OCI-LY3 (cell line): Measurements from ENCODE around the gene NUAK2.

Source experiments
- H2AFZ ChIP-seq: fragments of 200-600, 300-600 bp; shearing (Covaris generic); 2 replicates; pipeline ENCODE4 v1.6.0; 2014; ENCODE audit warnings: antibody characterized with exemption, low read depth, low read length
- H3K27ac ChIP-seq: fragments of 200-600, 300-600 bp; sonication (generic); 2 replicates; pipeline ENCODE4 v1.5.1; 2014; ENCODE audit warnings: mild to moderate bottlenecking, low read length, moderate library complexity, mixed read lengths
- H3K27me3 ChIP-seq: fragments of 200-600, 300-600 bp; sonication (generic); 2 replicates; pipeline ENCODE4 v1.6.1; 2014; ENCODE audit warnings: low read depth, low read length, mixed read lengths
- H3K36me3 ChIP-seq: fragments of 200-600, 300-600 bp; sonication (generic); replicated peaks from 2 replicates; pipeline ENCODE3; 2014; ENCODE audit warnings: low read depth, low read length, mixed read lengths
- H3K4me1 ChIP-seq: fragments of 300-600, 200-600 bp; sonication (generic); 2 replicates; pipeline ENCODE4 v1.6.1; 2014; ENCODE audit warnings: low read length, mixed read lengths
- H3K4me2 ChIP-seq: fragments of 200-600, 300-600 bp; sonication (generic); 2 replicates; pipeline ENCODE4 v1.6.1; 2014; ENCODE audit warnings: low read length, mixed read lengths
- H3K4me3 ChIP-seq: fragments of 300-600, 200-600 bp; sonication (generic); 2 replicates; pipeline ENCODE4 v1.5.1; 2014; ENCODE audit warnings: antibody characterized with exemption, mild to moderate bottlenecking, low read length, moderate library complexity
- H3K79me2 ChIP-seq: fragments of 300-600, 200-600 bp; shearing (Covaris generic); 2 replicates; pipeline ENCODE4 v1.6.1; 2014; ENCODE audit warnings: mild to moderate bottlenecking, low read length, mixed read lengths
- H3K9ac ChIP-seq: fragments of 300-600, 200-600 bp; shearing (Covaris generic); 2 replicates; pipeline ENCODE4 v1.6.0; 2014; ENCODE audit warnings: mild to moderate bottlenecking, low read length, moderate library complexity
- H3K9me3 ChIP-seq: fragments of 200-600, 300-600 bp; shearing (Covaris generic); 2 replicates; pipeline ENCODE4 v1.6.1; 2014; ENCODE audit warnings: low read length, mixed read lengths; ENCODE audit not compliant: insufficient read depth
- H4K20me1 ChIP-seq: fragments of 200-600, 300-600 bp; sonication (generic); 2 replicates; pipeline ENCODE4 v1.6.1; 2016; ENCODE audit warnings: low read length, mixed read lengths; ENCODE audit not compliant: insufficient read depth
- CTCF ChIP-seq: fragments of 200-600, 300-600 bp; sonication (generic); IDR thresholded peaks from 2 replicates; pipeline ENCODE4 v1.5.1; 2014; ENCODE audit warnings: antibody characterized with exemption, low read length, low read depth
- EZH2phosphoT487 ChIP-seq: fragments of 200-600 bp; shearing (Covaris generic); IDR thresholded peaks from 2 replicates; pipeline ENCODE4 v1.6.1; 2018; ENCODE audit warnings: antibody characterized with exemption, mixed run types, low read depth

Gene NUAK2

GRCh38 chr1:205270764-205271163, 50.8 kb downstream of the NUAK2 start:
- no peaks in the 10 kb centered on the region for H3K36me3 ChIP-seq
- no peak for TF ChIP-seq CTCF
- no peak for TF ChIP-seq EZH2phosphoT487
- H3K9me3 ChIP-seq: no peaks in the 10 kb centered on the region
- H3K27me3 ChIP-seq: peaks cover 11% of the 10 kb centered on the region
- H3K79me2 ChIP-seq: no peaks in the 10 kb centered on the region
- H3K27ac ChIP-seq: no peak overlapping the region
- H2AFZ ChIP-seq: no peak overlapping the region
- no peak overlapping the region for H3K4me3 ChIP-seq
- no peak overlapping the region for H3K4me2 ChIP-seq
- H3K4me1 ChIP-seq: peaks cover 21% of the 10 kb centered on the region
- H4K20me1 ChIP-seq: no peaks in the 10 kb centered on the region
- H3K9ac ChIP-seq: no peak overlapping the region

GRCh38 chr1:205270271-205270670, 51.3 kb downstream of the NUAK2 start:
- Histone ChIP-seq H3K9me3 (no peaks in the 10 kb centered on the region), H3K36me3 (no peaks in the 10 kb centered on the region), H3K27me3 (peaks cover 11% of the 10 kb centered on the region), H3K4me2 (no peak overlapping the region), H2AFZ (no peak overlapping the region), H4K20me1 (no peaks in the 10 kb centered on the region), H3K9ac (no peak overlapping the region), H3K4me3 (no peak overlapping the region), H3K4me1 (peaks cover 20% of the 10 kb centered on the region), H3K79me2 (no peaks in the 10 kb centered on the region), H3K27ac (no peak overlapping the region)
- no peak for TF ChIP-seq CTCF
- TF ChIP-seq EZH2phosphoT487: no peak

GRCh38 chr1:205269711-205270110, 51.8 kb downstream of the NUAK2 start:
- TF ChIP-seq EZH2phosphoT487 (no peak), CTCF (no peak)
- H3K27me3 ChIP-seq: peaks cover 11% of the 10 kb centered on the region
- H4K20me1 ChIP-seq: no peaks in the 10 kb centered on the region
- no peak overlapping the region for H2AFZ ChIP-seq
- no peaks in the 10 kb centered on the region for H3K9me3 ChIP-seq
- peaks cover 16% of the 10 kb centered on the region for H3K4me1 ChIP-seq
- H3K9ac ChIP-seq: no peak overlapping the region
- H3K27ac ChIP-seq: no peak overlapping the region
- no peak overlapping the region for H3K4me3 ChIP-seq
- no peak overlapping the region for H3K4me2 ChIP-seq
- no peaks in the 10 kb centered on the region for H3K36me3 ChIP-seq
- no peaks in the 10 kb centered on the region for H3K79me2 ChIP-seq

GRCh38 chr1:205268846-205269680, 52.5 kb downstream of the NUAK2 start:
- Histone ChIP-seq H3K9ac (no peak overlapping the region), H3K9me3 (no peaks in the 10 kb centered on the region), H3K4me3 (no peak overlapping the region), H3K4me2 (no peak overlapping the region), H3K4me1 (peaks cover 10% of the 10 kb centered on the region), H3K27me3 (peaks cover 11% of the 10 kb centered on the region), H2AFZ (no peak overlapping the region), H4K20me1 (no peaks in the 10 kb centered on the region), H3K36me3 (no peaks in the 10 kb centered on the region), H3K27ac (no peak overlapping the region), H3K79me2 (no peaks in the 10 kb centered on the region)
- TF ChIP-seq CTCF (no peak), EZH2phosphoT487 (no peak)
